Measurements from ENCODE around the gene SLC44A1.

The SLC44A1 gene

GRCh38 chr9:105393576-105394344 lies 149.3 kb downstream of the SLC44A1 start:
- DNase-seq (ENCODE audit: low read depth): no peak
- no peak overlapping the region for H3K4me3 ChIP-seq (ENCODE audit: low read length)
- no peak overlapping the region for H3K9ac ChIP-seq (ENCODE audit: low read length)
- no peaks in the 10 kb centered on the region for H3K27me3 ChIP-seq (replicated peaks; ENCODE audit: control insufficient read depth, insufficient read depth, low read length)
- H3K36me3 ChIP-seq (ENCODE audit: control insufficient read depth, insufficient read depth, low read length, severe bottlenecking): peaks cover 19% of the 10 kb centered on the region
- no peaks in the 10 kb centered on the region for H3K9me3 ChIP-seq (ENCODE audit: control insufficient read depth, low read length)
- H3K4me1 ChIP-seq (ENCODE audit: control insufficient read depth, insufficient read depth, low read length): peaks cover 4% of the 10 kb centered on the region

- no peak for DNase-seq (ENCODE audit: low read depth)
Measured at GRCh38 chr9:105396441-105396840, 152.0 kb downstream of the SLC44A1 start.

DNA sequence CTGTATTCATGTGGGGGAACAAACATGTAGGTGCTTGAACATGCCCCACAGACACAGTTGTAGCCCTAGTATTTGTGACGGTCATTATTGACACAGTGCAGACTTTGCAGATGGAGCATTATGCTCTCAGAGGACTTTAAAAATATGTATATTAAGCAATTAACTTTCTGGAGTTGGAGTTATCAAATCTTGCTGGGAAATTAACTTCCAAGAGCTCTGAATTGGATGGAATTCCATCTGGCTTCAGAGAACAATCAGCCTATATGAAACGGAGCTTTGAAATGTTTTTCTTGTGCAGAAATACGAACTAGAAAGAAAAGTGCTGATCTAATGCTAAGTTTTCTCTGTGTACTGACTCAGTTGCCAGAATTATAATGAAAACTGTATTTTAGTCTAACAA lies 152.4 kb downstream of the SLC44A1 start:
- H3K9ac ChIP-seq (ENCODE audit: low read length): no peak overlapping the region
- no peak overlapping the region for H3K4me3 ChIP-seq (ENCODE audit: low read length)
- no peak for DNase-seq (ENCODE audit: low read depth)
- peaks cover 4% of the 10 kb centered on the region for H3K4me1 ChIP-seq (ENCODE audit: control insufficient read depth, insufficient read depth, low read length)
- no peaks in the 10 kb centered on the region for H3K27me3 ChIP-seq (replicated peaks; ENCODE audit: control insufficient read depth, insufficient read depth, low read length)
- H3K9me3 ChIP-seq (ENCODE audit: control insufficient read depth, low read length): no peaks in the 10 kb centered on the region
- H3K36me3 ChIP-seq (ENCODE audit: control insufficient read depth, insufficient read depth, low read length, severe bottlenecking): no peaks in the 10 kb centered on the region

More at GRCh38 chr9:105396441-105396840, 152.0 kb downstream of the SLC44A1 start:
- H3K9me3 ChIP-seq (ENCODE audit: control insufficient read depth, low read length): no peaks in the 10 kb centered on the region
- peaks cover 4% of the 10 kb centered on the region for H3K4me1 ChIP-seq (ENCODE audit: control insufficient read depth, insufficient read depth, low read length)
- no peak overlapping the region for H3K4me3 ChIP-seq (ENCODE audit: low read length)
- H3K27me3 ChIP-seq (replicated peaks; ENCODE audit: control insufficient read depth, insufficient read depth, low read length): no peaks in the 10 kb centered on the region
- H3K9ac ChIP-seq (ENCODE audit: low read length): no peak overlapping the region
- H3K36me3 ChIP-seq (ENCODE audit: control insufficient read depth, insufficient read depth, low read length, severe bottlenecking): no peaks in the 10 kb centered on the region

DNA sequence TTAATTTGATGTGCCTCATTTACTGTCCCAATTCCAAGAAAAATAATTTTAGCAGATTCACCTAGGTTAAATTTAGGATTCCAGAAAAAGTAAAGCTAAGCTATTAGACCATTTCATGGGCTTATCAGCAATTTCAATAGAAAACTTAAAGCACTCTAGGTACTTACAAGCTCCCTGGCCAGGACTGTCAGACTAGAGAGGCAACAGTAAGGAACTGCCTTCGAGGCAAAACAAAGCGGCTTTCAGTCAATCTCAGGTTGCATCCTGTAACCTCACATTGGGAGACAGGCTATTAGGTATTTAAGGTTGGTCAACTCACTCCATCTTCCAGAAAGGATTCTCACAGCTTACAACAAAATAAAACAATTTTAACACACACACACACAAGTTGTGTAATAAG lies 154.7 kb downstream of the SLC44A1 start:
- no peaks in the 10 kb centered on the region for H3K27me3 ChIP-seq (replicated peaks; ENCODE audit: control insufficient read depth, insufficient read depth, low read length)
- no peaks in the 10 kb centered on the region for H3K9me3 ChIP-seq (ENCODE audit: control insufficient read depth, low read length)
- no peak overlapping the region for H3K9ac ChIP-seq (ENCODE audit: low read length)
- no peaks in the 10 kb centered on the region for H3K36me3 ChIP-seq (ENCODE audit: control insufficient read depth, insufficient read depth, low read length, severe bottlenecking)
- peaks cover 4% of the 10 kb centered on the region for H3K4me1 ChIP-seq (ENCODE audit: control insufficient read depth, insufficient read depth, low read length)
- no peak for DNase-seq (ENCODE audit: low read depth)
- H3K4me3 ChIP-seq (ENCODE audit: low read length): no peak overlapping the region

- DNase-seq (ENCODE audit: low read depth): peak; percentile 39
- H3K9ac ChIP-seq (ENCODE audit: low read length): no peak overlapping the region
- peaks cover under 1% of the 10 kb centered on the region for H3K4me1 ChIP-seq (ENCODE audit: control insufficient read depth, insufficient read depth, low read length)
- no peaks in the 10 kb centered on the region for H3K9me3 ChIP-seq (ENCODE audit: control insufficient read depth, low read length)
- no peaks in the 10 kb centered on the region for H3K27me3 ChIP-seq (replicated peaks; ENCODE audit: control insufficient read depth, insufficient read depth, low read length)
- H3K4me3 ChIP-seq (ENCODE audit: low read length): no peak overlapping the region
- no peaks in the 10 kb centered on the region for H3K36me3 ChIP-seq (ENCODE audit: control insufficient read depth, insufficient read depth, low read length, severe bottlenecking)
Measured at GRCh38 chr9:105401651-105402050, 157.2 kb downstream of the SLC44A1 start.

GRCh38 chr9:105403552-105404248 lies 159.2 kb downstream of the SLC44A1 start:
- no peaks in the 10 kb centered on the region for H3K27me3 ChIP-seq (replicated peaks; ENCODE audit: control insufficient read depth, insufficient read depth, low read length)
- no peak overlapping the region for H3K4me3 ChIP-seq (ENCODE audit: low read length)
- H3K36me3 ChIP-seq (ENCODE audit: control insufficient read depth, insufficient read depth, low read length, severe bottlenecking): no peaks in the 10 kb centered on the region
- H3K4me1 ChIP-seq (ENCODE audit: control insufficient read depth, insufficient read depth, low read length): no peaks in the 10 kb centered on the region
- H3K9me3 ChIP-seq (ENCODE audit: control insufficient read depth, low read length): no peaks in the 10 kb centered on the region
- no peak overlapping the region for H3K9ac ChIP-seq (ENCODE audit: low read length)
- DNase-seq (ENCODE audit: low read depth): no peak

DNA sequence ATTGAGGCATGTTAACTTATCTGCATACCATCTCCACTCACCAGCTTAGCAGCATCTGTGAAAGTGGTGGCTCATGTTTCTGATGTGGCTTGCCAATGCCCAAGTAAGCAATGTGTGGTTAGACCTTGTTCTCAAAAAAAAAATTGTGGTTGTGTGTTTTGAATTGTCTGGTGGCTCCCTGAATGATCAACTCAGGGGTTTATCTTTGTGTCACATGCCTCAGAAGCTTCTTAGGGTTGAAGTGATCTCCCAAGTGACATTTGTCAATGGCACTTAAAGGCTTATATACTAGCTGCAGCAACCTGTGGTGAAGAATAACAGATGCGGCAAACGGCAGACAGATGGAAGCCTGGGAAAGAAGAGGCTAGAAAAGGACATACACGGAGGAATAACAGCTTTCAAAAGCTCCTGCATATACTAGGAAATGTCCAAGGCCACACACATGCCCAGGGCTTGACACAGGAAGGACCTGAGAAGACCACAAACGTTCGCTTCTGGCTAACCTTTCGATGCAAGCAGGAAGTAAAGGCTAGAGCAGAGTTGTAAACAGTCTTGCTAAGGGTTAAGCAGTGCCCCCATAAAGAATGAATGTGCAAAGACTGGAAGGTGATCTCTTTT lies 161.2 kb downstream of the SLC44A1 start:
- Histone ChIP-seq H3K9me3 (ENCODE audit: control insufficient read depth, low read length) (peaks cover 3% of the 10 kb centered on the region), H3K27me3 (replicated peaks; ENCODE audit: control insufficient read depth, insufficient read depth, low read length) (no peaks in the 10 kb centered on the region), H3K4me1 (ENCODE audit: control insufficient read depth, insufficient read depth, low read length) (no peaks in the 10 kb centered on the region), H3K9ac (ENCODE audit: low read length) (no peak overlapping the region), H3K36me3 (ENCODE audit: control insufficient read depth, insufficient read depth, low read length, severe bottlenecking) (no peaks in the 10 kb centered on the region), H3K4me3 (ENCODE audit: low read length) (no peak overlapping the region)
- DNase-seq (ENCODE audit: low read depth): peak; percentile 25

DNA sequence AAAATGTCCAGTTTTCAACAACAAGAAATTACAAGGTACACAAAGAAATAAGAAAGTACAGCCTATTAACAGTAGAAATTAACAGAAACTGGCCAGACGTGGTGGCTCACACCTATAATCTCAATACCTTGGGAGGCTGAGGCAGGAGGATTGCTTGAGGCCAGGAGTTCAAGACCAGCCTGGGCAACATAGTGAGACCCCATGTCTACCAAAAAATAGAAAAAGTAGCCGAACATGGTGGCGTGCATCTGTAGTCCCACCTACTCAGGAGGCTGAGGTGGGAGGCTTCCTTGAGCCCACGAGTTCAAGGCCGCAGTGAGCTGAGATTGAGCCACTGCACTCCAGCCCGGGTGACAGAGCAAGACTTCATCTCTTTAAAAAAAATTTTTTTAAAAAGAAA lies 161.9 kb downstream of the SLC44A1 start:
- Histone ChIP-seq H3K36me3 (ENCODE audit: control insufficient read depth, insufficient read depth, low read length, severe bottlenecking) (no peaks in the 10 kb centered on the region), H3K9ac (ENCODE audit: low read length) (no peak overlapping the region), H3K4me3 (ENCODE audit: low read length) (no peak overlapping the region), H3K4me1 (ENCODE audit: control insufficient read depth, insufficient read depth, low read length) (no peaks in the 10 kb centered on the region), H3K9me3 (ENCODE audit: control insufficient read depth, low read length) (peaks cover 9% of the 10 kb centered on the region), H3K27me3 (replicated peaks; ENCODE audit: control insufficient read depth, insufficient read depth, low read length) (no peaks in the 10 kb centered on the region)
- DNase-seq (ENCODE audit: low read depth): no peak

GRCh38 chr9:105413525-105413924 lies 169.1 kb downstream of the SLC44A1 start:
- no peaks in the 10 kb centered on the region for H3K27me3 ChIP-seq (replicated peaks; ENCODE audit: control insufficient read depth, insufficient read depth, low read length)
- no peaks in the 10 kb centered on the region for H3K36me3 ChIP-seq (ENCODE audit: control insufficient read depth, insufficient read depth, low read length, severe bottlenecking)
- DNase-seq (ENCODE audit: low read depth): peak; percentile 56
- peaks cover 13% of the 10 kb centered on the region for H3K9me3 ChIP-seq (ENCODE audit: control insufficient read depth, low read length)
- peaks cover 15% of the 10 kb centered on the region for H3K4me1 ChIP-seq (ENCODE audit: control insufficient read depth, insufficient read depth, low read length)
- H3K9ac ChIP-seq (ENCODE audit: low read length): no peak overlapping the region
- H3K4me3 ChIP-seq (ENCODE audit: low read length): no peak overlapping the region

DNA sequence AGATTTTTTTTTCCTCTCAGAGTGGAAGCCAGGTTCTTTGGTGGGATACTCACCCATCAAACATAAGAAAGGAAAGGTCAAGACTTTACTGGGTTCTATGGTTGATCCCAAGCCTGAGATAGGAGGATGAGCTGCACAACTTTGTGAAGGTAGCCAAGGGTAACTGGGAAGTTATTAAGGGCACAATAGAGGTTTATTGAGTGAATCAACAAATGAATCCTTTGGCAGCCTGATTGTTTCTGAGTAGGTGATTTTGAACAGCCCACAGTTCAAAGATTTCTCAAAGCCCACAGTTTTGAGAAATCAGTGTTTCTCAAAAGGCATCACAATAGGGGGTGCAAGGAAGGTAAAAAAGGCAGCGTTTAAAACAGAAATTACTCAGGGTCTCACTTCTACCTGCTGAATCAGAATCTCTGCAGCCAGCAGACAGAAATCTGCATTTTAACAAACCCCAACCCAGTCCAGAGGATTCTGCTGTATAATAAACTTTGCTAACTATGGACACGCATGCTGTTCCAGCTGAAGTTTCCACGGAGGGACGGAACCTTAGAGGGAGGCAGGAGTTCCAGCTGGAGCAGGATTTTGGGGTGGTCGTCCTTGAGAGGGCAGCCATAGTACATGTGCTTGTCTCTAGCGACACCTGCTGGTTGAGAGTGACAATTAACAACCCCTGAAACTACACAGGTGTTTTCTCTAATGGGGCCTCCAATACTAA lies 170.7 kb downstream of the SLC44A1 start:
- Histone ChIP-seq H3K4me3 (ENCODE audit: low read length) (no peak overlapping the region), H3K9me3 (ENCODE audit: control insufficient read depth, low read length) (peaks cover 13% of the 10 kb centered on the region), H3K36me3 (ENCODE audit: control insufficient read depth, insufficient read depth, low read length, severe bottlenecking) (no peaks in the 10 kb centered on the region), H3K9ac (ENCODE audit: low read length) (no peak overlapping the region), H3K4me1 (ENCODE audit: control insufficient read depth, insufficient read depth, low read length) (peaks cover 20% of the 10 kb centered on the region), H3K27me3 (replicated peaks; ENCODE audit: control insufficient read depth, insufficient read depth, low read length) (no peaks in the 10 kb centered on the region)
- peak; percentile 80 for DNase-seq (ENCODE audit: low read depth)

GRCh38 chr9:105415662-105415980 lies 171.2 kb downstream of the SLC44A1 start:
- Histone ChIP-seq H3K4me1 (ENCODE audit: control insufficient read depth, insufficient read depth, low read length) (peaks cover 20% of the 10 kb centered on the region), H3K9ac (ENCODE audit: low read length) (no peak overlapping the region), H3K9me3 (ENCODE audit: control insufficient read depth, low read length) (peaks cover 10% of the 10 kb centered on the region), H3K36me3 (ENCODE audit: control insufficient read depth, insufficient read depth, low read length, severe bottlenecking) (no peaks in the 10 kb centered on the region), H3K27me3 (replicated peaks; ENCODE audit: control insufficient read depth, insufficient read depth, low read length) (no peaks in the 10 kb centered on the region), H3K4me3 (ENCODE audit: low read length) (no peak overlapping the region)
- no peak for DNase-seq (ENCODE audit: low read depth)

Data from adipocyte (in vitro differentiated cells).